Lung (tissue), 12 donors: Measurements from ENCODE around the gene SSX2IP. TPM values are rescaled to one million over a fixed set of nuclear protein-coding genes. Genes with fewer than 3 reads are reported as not detected.

ENCODE experiments used
- ATAC-seq: fragments of 200-7000 bp; cut with Tn5 transposase; one replicate; pipeline ENCODE4 v1.9.1; 2020; ENCODE audit warnings: moderate number of reproducible peaks; ENCODE audit not compliant: insufficient read depth, low FRiP score
- DNase-seq, 3 donors: peaks; one replicate each; pipeline ENCODE4 v3.0.0-alpha.2; 2013 to 2017
- H3K27ac ChIP-seq, 2 donors: one replicate each; pipeline ENCODE4 v1.5.1; 2013; ENCODE audit warnings: mild to moderate bottlenecking in 2 of 2, moderate library complexity in 2 of 2, control low read depth in 1 of 2, inconsistent platforms in 1 of 2, low read depth in 1 of 2, low read length in 1 of 2
- H3K27me3 ChIP-seq, 3 donors: one replicate each; pipeline ENCODE4 v1.5.1; 2013; ENCODE audit warnings: low read length in 2 of 3; ENCODE audit not compliant: control insufficient read depth in 3 of 3, insufficient read depth in 3 of 3
- H3K36me3 ChIP-seq, 4 donors: one replicate each; pipeline ENCODE4 v1.5.1; 2013; ENCODE audit warnings: low read length in 4 of 4, mild to moderate bottlenecking in 1 of 4, moderate library complexity in 1 of 4; ENCODE audit not compliant: control insufficient read depth in 4 of 4, insufficient read depth in 4 of 4
- H3K4me1 ChIP-seq, 5 donors: one replicate each; pipeline ENCODE4 v1.5.1; 2013; ENCODE audit warnings: low read length in 5 of 5, mild to moderate bottlenecking in 2 of 5, moderate library complexity in 1 of 5; ENCODE audit not compliant: control insufficient read depth in 5 of 5, insufficient read depth in 5 of 5
- H3K4me3 ChIP-seq: one replicate; pipeline ENCODE4 v1.5.1; 2013; ENCODE audit warnings: mild to moderate bottlenecking, control low read depth, moderate library complexity
- H3K9ac ChIP-seq, 2 donors: one replicate each; pipeline ENCODE4 v1.5.1; 2013; ENCODE audit warnings: low read length in 2 of 2, control low read depth in 1 of 2; ENCODE audit not compliant: insufficient read depth in 1 of 2
- H3K9me3 ChIP-seq, 4 donors: one replicate each; pipeline ENCODE4 v1.5.1; 2013; ENCODE audit warnings: low read length in 3 of 4, mild to moderate bottlenecking in 1 of 4, moderate library complexity in 1 of 4; ENCODE audit not compliant: control insufficient read depth in 4 of 4, insufficient read depth in 3 of 4
- CTCF ChIP-seq: IDR thresholded peaks from 2 replicates; pipeline ENCODE4 v1.5.1; 2012; ENCODE audit warnings: mild to moderate bottlenecking; ENCODE audit errors: control extremely low read depth, extremely low read depth
- WGBS, 2 donors: extraction: QIAGEN DNeasy Blood & Tissue Kit; methylation state at CpG; one replicate each; pipeline ENCODE4 v1.1.7; 2013; 5-methylcytosine and 5-hydroxymethylcytosine counted together
- polyA plus RNA-seq, 2 donors: library from polyadenylated mRNA; stranded (reverse); fragments of 200-250 nt; gene quantifications; one replicate each; pipeline ENCODE4 v1.2.1, GENCODE V29; 2013
- total RNA-seq, 2 donors: library from RNA; depleted of rRNA in 1 of 2; stranded (reverse); fragments of >200 nt in 1 of 2; gene quantifications; one replicate each; pipeline ENCODE4 v1.2.1, GENCODE V29; 2014 to 2021
- donor health status: control.
- donor health status: control.
- donor health status: Bipolar disorder and iron deficiency.
- donor health status: healthy.
- donor health status: DM: yes; HTN: yes; CAD: no.

The SSX2IP gene
- total and polyA plus RNA-seq, 4 donors, result 2.7 to 12.1 (median 5.1) TPM

- H3K9ac ChIP-seq, result peak overlapping the region in 1 of 2 donors; percentile 8
Observed at GRCh38 chr1:84720221-84720780, 30.0 kb upstream of the SSX2IP start.

GRCh38 chr1:84719543-84720217 lies 29.4 kb upstream of the SSX2IP start:
- no peaks in the 10 kb centered on the region for H3K27me3 ChIP-seq
- H3K4me3 ChIP-seq, result no peak overlapping the region
- no peak overlapping the region for H3K27ac ChIP-seq
- H3K9me3 ChIP-seq, result no peaks in the 10 kb centered on the region
- peaks cover 0 to 33% (median 18%) of the 10 kb centered on the region in 5 donors for H3K4me1 ChIP-seq
- ATAC-seq (no peak), DNase-seq (peak; percentile 27 to 83 (median 82))
- TF ChIP-seq CTCF, result no peak
- H3K9ac ChIP-seq, result peak overlapping the region; percentile 8 to 17
- 50 to 76% methylated on average over 8 of the region's 8 CpGs for WGBS, 2 donors
- H3K36me3 ChIP-seq, result no peaks in the 10 kb centered on the region

More at GRCh38 chr1:84720221-84720780, 30.0 kb upstream of the SSX2IP start:
- peak in 1 of 3 donors; percentile 38 for DNase-seq
- Histone ChIP-seq H3K4me1 (peaks cover 0 to 33% (median 18%) of the 10 kb centered on the region in 5 donors), H3K4me3 (no peak overlapping the region), H3K9me3 (no peaks in the 10 kb centered on the region), H3K27ac (no peak overlapping the region), H3K36me3 (no peaks in the 10 kb centered on the region), H3K27me3 (no peaks in the 10 kb centered on the region)
- no peak for ATAC-seq
- 61 to 74% methylated on average over 5 of the region's 5 CpGs for WGBS, 2 donors
- TF ChIP-seq CTCF, result no peak

GRCh38 chr1:84715342-84716019 lies 25.2 kb upstream of the SSX2IP start:
- Histone ChIP-seq H3K4me1 (peaks cover 0 to 38% (median 12%) of the 10 kb centered on the region in 5 donors), H3K36me3 (no peaks in the 10 kb centered on the region), H3K27me3 (no peaks in the 10 kb centered on the region), H3K9ac (no peak overlapping the region), H3K27ac (no peak overlapping the region), H3K9me3 (no peaks in the 10 kb centered on the region), H3K4me3 (no peak overlapping the region)
- no peak for TF ChIP-seq CTCF
- 84 to 90% methylated on average over 3 of the region's 3 CpGs for WGBS, 2 donors
- DNase-seq (no peak), ATAC-seq (no peak)
